Vagina (tissue), 2 donors: ENCODE measurements around the gene SPATA16. TPM values are rescaled to one million over a fixed set of nuclear protein-coding genes. Genes with fewer than 3 reads are reported as not detected.

Experiments
- DNase-seq, 2 donors: peaks; one replicate each; pipeline ENCODE4 v3.0.0-alpha.2; 2017; ENCODE audit errors: extremely low spot score in 2 of 2
- H3K27ac ChIP-seq: fragments of 200-600 bp; sonication (generic); one replicate; pipeline ENCODE4 v1.5.1; 2019
- H3K27me3 ChIP-seq: fragments of 200-600 bp; sonication (generic); one replicate; pipeline ENCODE4 v1.5.1; 2019
- H3K36me3 ChIP-seq, 2 donors: fragments of 200-600 bp; sonication (generic); one replicate each; pipeline ENCODE4 v1.5.1; 2017 to 2019
- H3K4me1 ChIP-seq: fragments of 200-600 bp; sonication (generic); one replicate; pipeline ENCODE4 v1.5.1; 2019
- H3K4me3 ChIP-seq, 2 donors: fragments of 200-600 bp; sonication (generic); 1 replicate in 1 of 2; 2 replicates in 1 of 2; pipeline ENCODE4 v1.5.1; 2016 to 2019
- H3K9me3 ChIP-seq: fragments of 200-600 bp; sonication (generic); one replicate; pipeline ENCODE4 v1.5.1; 2019
- POLR2A ChIP-seq, 2 donors: fragments of 450-650 bp; IDR thresholded peaks; one replicate each; pipeline ENCODE4 v1.6.1; 2017; ENCODE audit warnings: antibody characterized with exemption in 2 of 2, mild to moderate bottlenecking in 2 of 2, moderate library complexity in 2 of 2
- POLR2AphosphoS5 ChIP-seq, 2 donors: sonication (generic); formaldehyde crosslinking; IDR thresholded peaks; one replicate each; pipeline ENCODE4 v1.9.0; 2017; ENCODE audit warnings: antibody characterized with exemption in 2 of 2, mild to moderate bottlenecking in 2 of 2, low read depth in 1 of 2; ENCODE audit not compliant: insufficient read depth in 1 of 2
- intact Hi-C: fragments of 100-400 bp; cut with DNase I; formaldehyde crosslinking; loops from one replicate; pipeline ENCODE4 v1.15.1; 2023
- total RNA-seq: library from RNA; depleted of rRNA; stranded (reverse); fragments of >200 nt; gene quantifications from one replicate; pipeline ENCODE4 v1.2.3, GENCODE V29; 2016
- TF ChIP-seq, protein P1 (sequence below), 3 experiments: fragments of 450-650 bp in 2 of 3; fragments of 200-600 bp in 1 of 3; sonication (generic) in 1 of 3; IDR thresholded peaks; one replicate each; pipeline ENCODE4 v1.5.1; 2017 to 2019; ENCODE audit warnings: antibody characterized with exemption in 3 of 3, mild to moderate bottlenecking in 2 of 3, moderate library complexity in 2 of 3

Gene SPATA16
- total RNA-seq, 1 donor from 2014 or later: not detected

- Histone ChIP-seq H3K27me3 (no peaks in the 10 kb centered on the region), H3K4me3 (no peak overlapping the region), H3K9me3 (no peaks in the 10 kb centered on the region), H3K27ac (no peak overlapping the region), H3K4me1 (no peaks in the 10 kb centered on the region), H3K36me3 (no peaks in the 10 kb centered on the region)
- intact Hi-C loops: no loop called here
- no peak for TF ChIP-seq POLR2A (IDR thresholded peaks at IDR 0.05)
- no peak for TF ChIP-seq POLR2AphosphoS5 (IDR thresholded peaks at IDR 0.05; ENCODE audit: insufficient read depth in 1 of 2, low read depth in 1 of 2)
- TF ChIP-seq, protein P1, sequence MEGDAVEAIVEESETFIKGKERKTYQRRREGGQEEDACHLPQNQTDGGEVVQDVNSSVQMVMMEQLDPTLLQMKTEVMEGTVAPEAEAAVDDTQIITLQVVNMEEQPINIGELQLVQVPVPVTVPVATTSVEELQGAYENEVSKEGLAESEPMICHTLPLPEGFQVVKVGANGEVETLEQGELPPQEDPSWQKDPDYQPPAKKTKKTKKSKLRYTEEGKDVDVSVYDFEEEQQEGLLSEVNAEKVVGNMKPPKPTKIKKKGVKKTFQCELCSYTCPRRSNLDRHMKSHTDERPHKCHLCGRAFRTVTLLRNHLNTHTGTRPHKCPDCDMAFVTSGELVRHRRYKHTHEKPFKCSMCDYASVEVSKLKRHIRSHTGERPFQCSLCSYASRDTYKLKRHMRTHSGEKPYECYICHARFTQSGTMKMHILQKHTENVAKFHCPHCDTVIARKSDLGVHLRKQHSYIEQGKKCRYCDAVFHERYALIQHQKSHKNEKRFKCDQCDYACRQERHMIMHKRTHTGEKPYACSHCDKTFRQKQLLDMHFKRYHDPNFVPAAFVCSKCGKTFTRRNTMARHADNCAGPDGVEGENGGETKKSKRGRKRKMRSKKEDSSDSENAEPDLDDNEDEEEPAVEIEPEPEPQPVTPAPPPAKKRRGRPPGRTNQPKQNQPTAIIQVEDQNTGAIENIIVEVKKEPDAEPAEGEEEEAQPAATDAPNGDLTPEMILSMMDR (IDR thresholded peaks at IDR 0.05): no peak
- no peak for DNase-seq
These were observed 189.5 kb downstream of the SPATA16 start for GRCh38 chr3:172951511-172951910.

- intact Hi-C loops: no loop called here
- Histone ChIP-seq H3K27ac (no peak overlapping the region), H3K27me3 (no peaks in the 10 kb centered on the region), H3K36me3 (no peaks in the 10 kb centered on the region), H3K4me3 (no peak overlapping the region), H3K9me3 (no peaks in the 10 kb centered on the region), H3K4me1 (no peaks in the 10 kb centered on the region)
- DNase-seq: no peak
- TF ChIP-seq POLR2AphosphoS5 (IDR thresholded peaks at IDR 0.05; ENCODE audit: insufficient read depth in 1 of 2, low read depth in 1 of 2): no peak
- TF ChIP-seq, protein P1 (IDR thresholded peaks at IDR 0.05): no peak
- no peak for TF ChIP-seq POLR2A (IDR thresholded peaks at IDR 0.05)
These were observed 195.0 kb downstream of the SPATA16 start for GRCh38 chr3:172946061-172946460.

DNA sequence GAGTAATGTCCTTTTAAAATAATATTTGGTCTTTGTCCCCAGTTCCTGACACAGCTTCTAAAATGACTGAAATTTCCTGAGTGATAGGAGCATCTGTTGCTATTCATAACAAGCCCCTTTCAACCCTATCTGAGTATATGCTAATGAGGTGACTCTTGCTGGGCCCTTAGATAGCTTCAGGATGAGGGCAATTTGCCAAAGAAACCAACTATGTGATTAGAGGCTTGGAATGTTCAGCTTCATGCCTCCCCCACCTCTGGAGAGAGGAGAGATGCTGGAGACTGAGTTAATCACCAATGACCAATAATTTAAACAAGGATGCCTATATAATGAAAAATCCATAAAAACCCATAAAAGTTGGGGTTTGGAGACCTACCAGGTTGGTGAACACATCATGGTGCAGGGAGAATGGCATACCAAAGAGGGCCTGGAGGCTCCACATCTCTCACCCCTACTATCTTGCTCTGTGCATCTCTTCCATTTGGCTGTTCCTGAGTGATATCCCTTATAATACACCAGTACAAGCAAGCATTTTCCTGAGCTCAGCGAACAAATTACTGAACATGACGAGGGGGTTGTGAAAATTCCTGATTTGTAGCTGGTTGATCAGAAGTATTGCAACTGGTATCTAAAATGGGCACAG, 201.3 kb downstream of the SPATA16 start:
- no peaks in the 10 kb centered on the region for H3K9me3 ChIP-seq
- H3K27me3 ChIP-seq: no peaks in the 10 kb centered on the region
- no peak for DNase-seq
- TF ChIP-seq POLR2AphosphoS5 (IDR thresholded peaks at IDR 0.05; ENCODE audit: insufficient read depth in 1 of 2, low read depth in 1 of 2) (no peak), POLR2A (IDR thresholded peaks at IDR 0.05) (no peak)
- TF ChIP-seq, protein P1 (IDR thresholded peaks at IDR 0.05): no peak
- intact Hi-C loops: no loop called here
- H3K27ac ChIP-seq: no peak overlapping the region
- no peaks in the 10 kb centered on the region for H3K36me3 ChIP-seq
- H3K4me1 ChIP-seq: no peaks in the 10 kb centered on the region
- H3K4me3 ChIP-seq: no peak overlapping the region

GRCh38 chr3:172938788-172939187, 202.2 kb downstream of the SPATA16 start:
- no peaks in the 10 kb centered on the region for H3K27me3 ChIP-seq
- no peaks in the 10 kb centered on the region for H3K36me3 ChIP-seq
- no peak for DNase-seq
- no peak overlapping the region for H3K27ac ChIP-seq
- no peaks in the 10 kb centered on the region for H3K9me3 ChIP-seq
- no peaks in the 10 kb centered on the region for H3K4me1 ChIP-seq
- no peak overlapping the region for H3K4me3 ChIP-seq
- intact Hi-C loops: no loop called here
- TF ChIP-seq POLR2A (IDR thresholded peaks at IDR 0.05) (no peak), POLR2AphosphoS5 (IDR thresholded peaks at IDR 0.05; ENCODE audit: insufficient read depth in 1 of 2, low read depth in 1 of 2) (no peak)
- TF ChIP-seq, protein P1 (IDR thresholded peaks at IDR 0.05): no peak

DNA sequence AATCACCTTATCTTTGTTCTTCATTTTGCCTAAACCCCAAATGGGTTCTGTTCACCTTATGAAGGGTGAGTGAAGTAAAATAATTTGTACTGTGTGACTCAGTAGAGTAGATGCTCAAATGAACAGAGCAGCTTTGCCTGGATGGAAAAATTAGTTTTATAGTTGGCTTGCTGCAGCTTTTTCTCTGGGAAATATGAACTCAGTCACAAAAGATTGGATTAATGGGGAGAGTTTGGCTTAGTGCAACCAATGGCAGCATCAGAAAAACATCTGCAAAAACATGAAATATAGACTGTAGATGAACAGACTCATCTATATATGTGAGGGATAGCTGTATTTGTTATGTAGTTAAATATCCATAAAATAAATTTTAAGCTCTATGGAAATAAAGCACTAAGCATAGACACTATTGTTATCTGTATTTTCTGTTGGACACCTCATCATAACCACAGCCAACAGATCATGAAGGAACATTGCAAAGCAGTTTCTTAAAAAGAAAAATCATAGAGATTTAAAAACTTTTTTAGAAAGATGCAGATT, 209.2 kb downstream of the SPATA16 start:
- DNase-seq: no peak
- intact Hi-C loops: no loop called here

More for the DNA sequence above, 209.2 kb downstream of the SPATA16 start:
- Histone ChIP-seq H3K27ac (no peak overlapping the region), H3K4me1 (no peaks in the 10 kb centered on the region), H3K4me3 (no peak overlapping the region), H3K27me3 (no peaks in the 10 kb centered on the region), H3K36me3 (no peaks in the 10 kb centered on the region), H3K9me3 (no peaks in the 10 kb centered on the region)
- TF ChIP-seq POLR2AphosphoS5 (IDR thresholded peaks at IDR 0.05; ENCODE audit: insufficient read depth in 1 of 2, low read depth in 1 of 2) (no peak), POLR2A (IDR thresholded peaks at IDR 0.05) (no peak)
- TF ChIP-seq, protein P1 (IDR thresholded peaks at IDR 0.05): no peak
